K562 (cell line): ENCODE data around the gene ATP7B. TPM values are rescaled to one million over a fixed set of nuclear protein-coding genes. Genes with fewer than 3 reads are reported as not detected.

Experiments
- CXXC5 ChIP-seq: fragments of 250-450 bp; sonication (Bioruptor Pico); IDR thresholded peaks from 2 replicates; pipeline ENCODE4 v1.8.0; 2022; ENCODE audit warnings: inconsistent platforms, mild to moderate bottlenecking, moderate library complexity
- MGA ChIP-seq: fragments of 450-650 bp; IDR thresholded peaks from 2 replicates; pipeline ENCODE4 v1.6.1; 2016; ENCODE audit warnings: mild to moderate bottlenecking, moderate library complexity
- MTA2 ChIP-seq: fragments of 450-650 bp; IDR thresholded peaks from 2 replicates; pipeline ENCODE4 v1.6.1; 2016; ENCODE audit warnings: low read depth
- NEUROD1 ChIP-seq: fragments of 150-350 bp; IDR thresholded peaks from 2 replicates; pipeline ENCODE4 v1.6.1; 2014; ENCODE audit warnings: borderline replicate concordance, low read length, low read depth; ENCODE audit not compliant: partially characterized antibody
- OTX1 ChIP-seq: fragments of 450-650 bp; formaldehyde crosslinking; IDR thresholded peaks from 2 replicates; pipeline ENCODE4 v1.4.0; 2022; ENCODE audit warnings: mild to moderate bottlenecking
- RNF2 ChIP-seq: sonication (generic); IDR thresholded peaks from 2 replicates; pipeline ENCODE4 v1.6.1; 2016
- polyA plus RNA-seq, 8 experiments: library from polyadenylated mRNA; depleted of rRNA in 4 of 8; stranded (reverse) in 5 of 8; unstranded in 3 of 8; fragments of >200 nt; fragmentation: Nextera tagmentation in 2 of 8; fragmentation: Illumina TruSeq in 1 of 8; extraction: Ambion mirVana in 2 of 8; extraction: Trizol in 1 of 8; gene quantifications; 2 replicates each; pipeline versions ENCODE4 v1.2.1 to v1.2.3, GENCODE V29; 2011 to 2014; ENCODE audit warnings: inconsistent platforms in 1 of 8, missing spikeins in 1 of 8
- total RNA-seq, 7 experiments: library from RNA; depleted of rRNA in 6 of 7; stranded (reverse); fragments of >200 nt in 6 of 7; fragmentation: Illumina TruSeq in 2 of 7; extraction: Trizol in 2 of 7; gene quantifications; 2 replicates each; pipeline versions ENCODE4 v1.2.1 to v1.2.3, GENCODE V29; 2011 to 2021; ENCODE audit warnings: low replicate concordance in 1 of 7
- TF ChIP-seq, protein P1 (sequence below): fragments of 450-650 bp; formaldehyde crosslinking; IDR thresholded peaks from 2 replicates; pipeline ENCODE4 v1.4.0; 2020; ENCODE audit warnings: mild to moderate bottlenecking, moderate library complexity
- TF ChIP-seq, protein P2 (sequence below): fragments of 450-650 bp; IDR thresholded peaks from 2 replicates; pipeline ENCODE4 v1.6.1; 2018; ENCODE audit not compliant: partially characterized antibody

The ATP7B gene
- total and polyA plus RNA-seq, 9 of the 15 experiments (the other 6 are each of a cell fraction or from before 2014, with no cell fraction given) = 1.1 to 20.4 (median 8.5) TPM

GRCh38 chr13:52011632-52012511 is 622 bp upstream of the ATP7B start, which contains the start of gene ALG11 (continued):
- peak; percentile 60 for TF ChIP-seq MGA
- peak; percentile 89 for TF ChIP-seq NEUROD1
- TF ChIP-seq CXXC5 = peak; percentile 55
- 0 out of 2 replicates have a peak, but pooled peaks have one; percentile 31 for TF ChIP-seq RNF2
- TF ChIP-seq OTX1 (CRISPR knock-in tag) = no peak
- TF ChIP-seq, protein P1, sequence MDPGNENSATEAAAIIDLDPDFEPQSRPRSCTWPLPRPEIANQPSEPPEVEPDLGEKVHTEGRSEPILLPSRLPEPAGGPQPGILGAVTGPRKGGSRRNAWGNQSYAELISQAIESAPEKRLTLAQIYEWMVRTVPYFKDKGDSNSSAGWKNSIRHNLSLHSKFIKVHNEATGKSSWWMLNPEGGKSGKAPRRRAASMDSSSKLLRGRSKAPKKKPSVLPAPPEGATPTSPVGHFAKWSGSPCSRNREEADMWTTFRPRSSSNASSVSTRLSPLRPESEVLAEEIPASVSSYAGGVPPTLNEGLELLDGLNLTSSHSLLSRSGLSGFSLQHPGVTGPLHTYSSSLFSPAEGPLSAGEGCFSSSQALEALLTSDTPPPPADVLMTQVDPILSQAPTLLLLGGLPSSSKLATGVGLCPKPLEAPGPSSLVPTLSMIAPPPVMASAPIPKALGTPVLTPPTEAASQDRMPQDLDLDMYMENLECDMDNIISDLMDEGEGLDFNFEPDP (CRISPR knock-in tag) = no peak
- no peak for TF ChIP-seq MTA2
- TF ChIP-seq, protein P2, sequence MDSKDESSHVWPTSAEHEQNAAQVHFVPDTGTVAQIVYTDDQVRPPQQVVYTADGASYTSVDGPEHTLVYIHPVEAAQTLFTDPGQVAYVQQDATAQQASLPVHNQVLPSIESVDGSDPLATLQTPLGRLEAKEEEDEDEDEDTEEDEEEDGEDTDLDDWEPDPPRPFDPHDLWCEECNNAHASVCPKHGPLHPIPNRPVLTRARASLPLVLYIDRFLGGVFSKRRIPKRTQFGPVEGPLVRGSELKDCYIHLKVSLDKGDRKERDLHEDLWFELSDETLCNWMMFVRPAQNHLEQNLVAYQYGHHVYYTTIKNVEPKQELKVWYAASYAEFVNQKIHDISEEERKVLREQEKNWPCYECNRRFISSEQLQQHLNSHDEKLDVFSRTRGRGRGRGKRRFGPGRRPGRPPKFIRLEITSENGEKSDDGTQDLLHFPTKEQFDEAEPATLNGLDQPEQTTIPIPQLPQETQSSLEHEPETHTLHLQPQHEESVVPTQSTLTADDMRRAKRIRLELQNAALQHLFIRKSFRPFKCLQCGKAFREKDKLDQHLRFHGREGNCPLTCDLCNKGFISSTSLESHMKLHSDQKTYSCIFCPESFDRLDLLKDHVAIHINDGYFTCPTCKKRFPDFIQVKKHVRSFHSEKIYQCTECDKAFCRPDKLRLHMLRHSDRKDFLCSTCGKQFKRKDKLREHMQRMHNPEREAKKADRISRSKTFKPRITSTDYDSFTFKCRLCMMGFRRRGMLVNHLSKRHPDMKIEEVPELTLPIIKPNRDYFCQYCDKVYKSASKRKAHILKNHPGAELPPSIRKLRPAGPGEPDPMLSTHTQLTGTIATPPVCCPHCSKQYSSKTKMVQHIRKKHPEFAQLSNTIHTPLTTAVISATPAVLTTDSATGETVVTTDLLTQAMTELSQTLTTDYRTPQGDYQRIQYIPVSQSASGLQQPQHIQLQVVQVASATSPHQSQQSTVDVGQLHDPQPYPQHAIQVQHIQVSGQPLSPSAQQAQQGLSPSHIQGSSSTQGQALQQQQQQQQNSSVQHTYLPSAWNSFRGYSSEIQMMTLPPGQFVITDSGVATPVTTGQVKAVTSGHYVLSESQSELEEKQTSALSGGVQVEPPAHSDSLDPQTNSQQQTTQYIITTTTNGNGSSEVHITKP = no peak
